H9 (cell line): ENCODE data around the gene CHAF1B. TPM values are rescaled to one million over a fixed set of nuclear protein-coding genes. Genes with fewer than 3 reads are reported as not detected.

Source experiments
- DNase-seq: peaks from one replicate; pipeline ENCODE4 v3.0.0-alpha.2; 2017
- H2AFZ ChIP-seq: one replicate; pipeline ENCODE4 v1.6.1; 2013; ENCODE audit warnings: mild to moderate bottlenecking, low read length, control low read depth, moderate library complexity
- H2AK5ac ChIP-seq: 2 replicates; pipeline ENCODE4 v1.6.1; 2013; ENCODE audit warnings: low read length, control low read depth, mixed read lengths; ENCODE audit not compliant: insufficient read length
- H2BK120ac ChIP-seq: one replicate; pipeline ENCODE4 v1.6.1; 2013; ENCODE audit warnings: low read depth, mild to moderate bottlenecking, low read length, control low read depth, inconsistent platforms; ENCODE audit not compliant: poor library complexity, severe bottlenecking
- H2BK12ac ChIP-seq: 2 replicates; pipeline ENCODE4 v1.6.1; 2013; ENCODE audit warnings: low read length, control low read depth, mixed read lengths, low read depth; ENCODE audit not compliant: insufficient read length
- H2BK15ac ChIP-seq: 2 replicates; pipeline ENCODE4 v1.6.1; 2013; ENCODE audit warnings: low read depth, low read length, control low read depth
- H2BK20ac ChIP-seq: one replicate; pipeline ENCODE4 v1.6.1; 2013; ENCODE audit warnings: low read depth, mild to moderate bottlenecking, low read length, control low read depth, inconsistent platforms; ENCODE audit not compliant: poor library complexity, severe bottlenecking
- H2BK5ac ChIP-seq: 2 replicates; pipeline ENCODE4 v1.6.1; 2013; ENCODE audit warnings: low read length, control low read depth, mixed read lengths; ENCODE audit not compliant: insufficient read length
- H3K14ac ChIP-seq: 2 replicates; pipeline ENCODE4 v1.6.1; 2013; ENCODE audit warnings: low read length, control low read depth; ENCODE audit not compliant: insufficient read depth
- H3K18ac ChIP-seq: 2 replicates; pipeline ENCODE4 v1.6.1; 2013; ENCODE audit warnings: low read depth, mild to moderate bottlenecking, mixed read lengths, low read length, control low read depth; ENCODE audit not compliant: insufficient read length
- H3K23ac ChIP-seq: 2 replicates; pipeline ENCODE4 v1.6.1; 2013; ENCODE audit warnings: low read length, control low read depth, mixed read lengths, low read depth; ENCODE audit not compliant: insufficient read length
- H3K23me2 ChIP-seq: 2 replicates; pipeline ENCODE4 v1.6.1; 2013; ENCODE audit warnings: low read depth, mild to moderate bottlenecking, mixed read lengths, low read length, control low read depth; ENCODE audit not compliant: insufficient read length, poor library complexity, severe bottlenecking
- H3K27ac ChIP-seq: 2 replicates; pipeline ENCODE4 v1.5.1; 2013; ENCODE audit warnings: low read length, control low read depth, mixed read lengths, low read depth; ENCODE audit not compliant: insufficient read length
- H3K27me3 ChIP-seq: 2 replicates; pipeline ENCODE4 v1.6.1; 2013; ENCODE audit warnings: low read length, control low read depth, inconsistent platforms; ENCODE audit not compliant: insufficient read depth
- H3K4ac ChIP-seq: 2 replicates; pipeline ENCODE4 v1.6.1; 2013; ENCODE audit warnings: low read depth, mild to moderate bottlenecking, control low read depth, inconsistent platforms, low read length, moderate library complexity
- H3K4me1 ChIP-seq: 2 replicates; pipeline ENCODE4 v1.6.1; 2013; ENCODE audit warnings: low read length, control low read depth, inconsistent platforms; ENCODE audit not compliant: insufficient read depth
- H3K4me2 ChIP-seq: 2 replicates; pipeline ENCODE4 v1.6.1; 2013; ENCODE audit warnings: low read length, control low read depth, mixed read lengths; ENCODE audit not compliant: insufficient read length, insufficient read depth
- H3K56ac ChIP-seq: 2 replicates; pipeline ENCODE4 v1.6.1; 2013; ENCODE audit warnings: low read depth, mild to moderate bottlenecking, mixed read lengths, low read length, control low read depth; ENCODE audit not compliant: insufficient read length
- H3K79me1 ChIP-seq: 2 replicates; pipeline ENCODE4 v1.6.1; 2013; ENCODE audit warnings: low read depth, mild to moderate bottlenecking, moderate library complexity, low read length, control low read depth, inconsistent platforms; ENCODE audit not compliant: insufficient read depth, poor library complexity, severe bottlenecking
- H3K79me2 ChIP-seq: 2 replicates; pipeline ENCODE4 v1.6.1; 2013; ENCODE audit warnings: low read length, control low read depth, inconsistent platforms; ENCODE audit not compliant: insufficient read depth
- H3K9ac ChIP-seq: 2 replicates; pipeline ENCODE4 v1.6.1; 2013; ENCODE audit warnings: low read length, control low read depth, mixed read lengths; ENCODE audit not compliant: insufficient read length; ENCODE audit errors: extremely low read depth
- H3K9me3 ChIP-seq: one replicate; pipeline ENCODE4 v1.6.1; 2013; ENCODE audit warnings: low read depth, low read length, inconsistent platforms; ENCODE audit not compliant: control insufficient read depth
- H3T11ph ChIP-seq: one replicate; pipeline ENCODE4 v1.6.1; 2013; ENCODE audit warnings: mild to moderate bottlenecking, low read length, control low read depth, inconsistent platforms
- H4K20me1 ChIP-seq: one replicate; pipeline ENCODE4 v1.6.1; 2013; ENCODE audit not compliant: control insufficient read depth, insufficient read length, insufficient read depth
- H4K5ac ChIP-seq: 2 replicates; pipeline ENCODE4 v1.6.1; 2013; ENCODE audit warnings: low read depth, mild to moderate bottlenecking, mixed read lengths, low read length, control low read depth; ENCODE audit not compliant: insufficient read length
- H4K8ac ChIP-seq: replicated peaks from 2 replicates; pipeline ENCODE4 v1.6.1; 2013; ENCODE audit warnings: low read length, control low read depth, mixed read lengths, low read depth; ENCODE audit not compliant: insufficient read length
- H4K91ac ChIP-seq: 2 replicates; pipeline ENCODE4 v1.6.1; 2013; ENCODE audit warnings: low read depth, mild to moderate bottlenecking, moderate library complexity, mixed read lengths, low read length, control low read depth; ENCODE audit not compliant: insufficient read length
- H3K27ac Mint-ChIP-seq, 3 experiments: 2 replicates in 2 of 3; 3 replicates in 1 of 3; pipeline ENCODE4 v1.8.0; 2020 to 2021; ENCODE audit warnings: mixed read lengths in 3 of 3, mild to moderate bottlenecking in 1 of 3, moderate library complexity in 1 of 3
- H3K27me3 Mint-ChIP-seq: 2 replicates; pipeline ENCODE4 v1.8.0; 2021; ENCODE audit warnings: low read depth, mild to moderate bottlenecking, moderate library complexity, mixed read lengths
- H3K36me3 Mint-ChIP-seq, 3 experiments: 2 replicates in 2 of 3; 3 replicates in 1 of 3; pipeline ENCODE4 v1.8.0; 2020 to 2021; ENCODE audit warnings: low read depth in 3 of 3, mixed read lengths in 3 of 3; ENCODE audit not compliant: insufficient read depth in 1 of 3
- H3K4me1 Mint-ChIP-seq, 2 experiments: 2 replicates each; pipeline ENCODE4 v1.8.0; 2020; ENCODE audit warnings: mixed read lengths in 2 of 2
- H3K4me3 Mint-ChIP-seq, 2 experiments: 2 replicates in 1 of 2; 3 replicates in 1 of 2; pipeline ENCODE4 v1.8.0; 2020 to 2021; ENCODE audit warnings: mild to moderate bottlenecking in 2 of 2, mixed read lengths in 2 of 2, moderate library complexity in 1 of 2
- H3K9me3 Mint-ChIP-seq, 2 experiments: 2 replicates in 1 of 2; 3 replicates in 1 of 2; pipeline ENCODE4 v1.8.0; 2020; ENCODE audit warnings: mild to moderate bottlenecking in 2 of 2, mixed read lengths in 2 of 2, moderate library complexity in 1 of 2
- CTCF ChIP-seq: fragments of 200-600 bp; sonication (generic); conservative IDR thresholded peaks from 3 replicates; pipeline ENCODE4 v1.8.0; 2021; ENCODE audit warnings: antibody characterized with exemption, mild to moderate bottlenecking
- WGBS: extraction: QIAGEN DNeasy Blood & Tissue Kit; methylation state at CpG from one replicate; pipeline ENCODE4 v1.1.7; 2013; ENCODE audit warnings: missing lambda C conversion rate, low lambda C conversion rate, mixed read lengths; ENCODE audit not compliant: insufficient read length; ENCODE audit errors: extremely low coverage; 5-methylcytosine and 5-hydroxymethylcytosine counted together
- total RNA-seq: library from RNA; stranded (reverse); gene quantifications from 2 replicates; pipeline ENCODE4 v1.2.1, GENCODE V29; 2021

CHAF1B gene
- total RNA-seq, 1 experiment from 2014 or later = 19.3 TPM

GRCh38 chr21:36454093-36454531, 68.9 kb downstream of the CHAF1B start:
- no peaks in the 10 kb centered on the region for H3K9me3 ChIP-seq
- no peak for DNase-seq
- H2BK15ac ChIP-seq = no peak overlapping the region
- H3K23me2 ChIP-seq = no peaks in the 10 kb centered on the region
- H2BK120ac ChIP-seq = no peak overlapping the region
- no peak overlapping the region for H4K5ac ChIP-seq
- no peak overlapping the region for H3K4me2 ChIP-seq
- Mint-ChIP-seq H3K4me3 (no peak overlapping the region), H3K4me1 (peaks cover 19 to 24% of the 10 kb centered on the region in 2 experiments), H3K36me3 (no peaks in the 10 kb centered on the region; a peak in 1 of 7 replicates), H3K9me3 (no peaks in the 10 kb centered on the region), H3K27ac (peak overlapping the region; percentile 76 to 85 (median 77); a peak in 5 of 7 replicates), H3K27me3 (no peaks in the 10 kb centered on the region; the same call in 1 of the 2 replicates)
- peaks cover 8% of the 10 kb centered on the region; the same call in 1 of the 2 replicates for H3K4me1 ChIP-seq
- H2AFZ ChIP-seq = no peak overlapping the region
- H2AK5ac ChIP-seq = no peak overlapping the region
- no peaks in the 10 kb centered on the region for H3K27me3 ChIP-seq
- no peaks in the 10 kb centered on the region for H4K20me1 ChIP-seq
- H3K27ac ChIP-seq = no peak overlapping the region
- H4K91ac ChIP-seq = no peak overlapping the region
- H3K79me1 ChIP-seq = no peaks in the 10 kb centered on the region
- WGBS = no CpG with 5 or more reads among the region's 4 CpGs
- no peak overlapping the region for H3K14ac ChIP-seq
- no peak overlapping the region for H2BK5ac ChIP-seq
- H3K9ac ChIP-seq = no peak overlapping the region
- H3K23ac ChIP-seq = no peak overlapping the region
- no peak overlapping the region for H4K8ac ChIP-seq
- H2BK12ac ChIP-seq = no peak overlapping the region
- no peak overlapping the region for H3T11ph ChIP-seq
- H3K4ac ChIP-seq = no peak overlapping the region
- TF ChIP-seq CTCF = no peak
- no peaks in the 10 kb centered on the region for H3K79me2 ChIP-seq
- H3K56ac ChIP-seq = no peak overlapping the region
- H3K18ac ChIP-seq = no peak overlapping the region
- no peak overlapping the region for H2BK20ac ChIP-seq
